ENCODE results near the gene ANO7.

ANO7 gene, protein sequence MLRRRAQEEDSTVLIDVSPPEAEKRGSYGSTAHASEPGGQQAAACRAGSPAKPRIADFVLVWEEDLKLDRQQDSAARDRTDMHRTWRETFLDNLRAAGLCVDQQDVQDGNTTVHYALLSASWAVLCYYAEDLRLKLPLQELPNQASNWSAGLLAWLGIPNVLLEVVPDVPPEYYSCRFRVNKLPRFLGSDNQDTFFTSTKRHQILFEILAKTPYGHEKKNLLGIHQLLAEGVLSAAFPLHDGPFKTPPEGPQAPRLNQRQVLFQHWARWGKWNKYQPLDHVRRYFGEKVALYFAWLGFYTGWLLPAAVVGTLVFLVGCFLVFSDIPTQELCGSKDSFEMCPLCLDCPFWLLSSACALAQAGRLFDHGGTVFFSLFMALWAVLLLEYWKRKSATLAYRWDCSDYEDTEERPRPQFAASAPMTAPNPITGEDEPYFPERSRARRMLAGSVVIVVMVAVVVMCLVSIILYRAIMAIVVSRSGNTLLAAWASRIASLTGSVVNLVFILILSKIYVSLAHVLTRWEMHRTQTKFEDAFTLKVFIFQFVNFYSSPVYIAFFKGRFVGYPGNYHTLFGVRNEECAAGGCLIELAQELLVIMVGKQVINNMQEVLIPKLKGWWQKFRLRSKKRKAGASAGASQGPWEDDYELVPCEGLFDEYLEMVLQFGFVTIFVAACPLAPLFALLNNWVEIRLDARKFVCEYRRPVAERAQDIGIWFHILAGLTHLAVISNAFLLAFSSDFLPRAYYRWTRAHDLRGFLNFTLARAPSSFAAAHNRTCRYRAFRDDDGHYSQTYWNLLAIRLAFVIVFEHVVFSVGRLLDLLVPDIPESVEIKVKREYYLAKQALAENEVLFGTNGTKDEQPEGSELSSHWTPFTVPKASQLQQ

DNA sequence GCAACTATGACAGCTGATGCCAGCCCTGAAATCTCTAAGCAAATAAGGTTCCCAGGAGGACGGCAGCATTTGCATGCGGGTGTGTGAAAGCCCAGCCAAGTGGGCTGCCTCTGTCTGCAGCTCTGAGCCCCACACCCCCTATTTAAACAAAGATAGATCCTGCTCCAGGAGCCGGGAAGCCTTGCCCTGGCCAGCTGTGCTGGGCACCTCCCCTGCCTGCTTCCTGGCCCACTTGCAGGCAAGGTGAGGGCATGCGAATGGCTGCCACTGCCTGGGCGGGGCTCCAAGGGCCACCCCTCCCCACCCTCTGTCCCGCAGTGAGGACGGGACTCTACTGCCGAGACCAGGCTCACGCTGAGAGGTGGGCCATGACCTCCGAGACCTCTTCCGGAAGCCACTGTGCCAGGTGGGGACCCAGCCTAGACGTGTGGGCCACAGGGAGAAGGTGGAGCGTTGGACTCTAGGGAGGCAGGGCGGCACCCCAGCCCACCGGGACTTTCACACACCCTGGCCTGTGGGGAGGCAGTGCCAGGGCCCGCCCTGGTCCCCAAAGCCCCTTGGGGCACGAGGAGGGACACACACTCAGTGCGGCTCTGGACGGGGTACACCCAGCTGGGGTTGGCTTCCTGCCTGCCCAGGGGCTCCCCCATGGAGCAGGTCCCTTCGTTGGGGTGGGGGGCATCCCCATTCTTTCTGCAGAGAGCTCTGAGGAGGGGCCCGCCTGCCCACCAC is at the start of gene ANO7:
TSS of gene ANO7 (plus strand) at position 317 of the 732 bp plus-strand sequence. CDS start 1,387 bp downstream, outside the sequence.
- H3K9me3 ChIP-seq (ENCODE audit: low read depth, low read length), result no peaks in the 10 kb centered on the region
- H3K36me3 ChIP-seq (ENCODE audit: insufficient read depth, low read length), result no peaks in the 10 kb centered on the region
- TF ChIP-seq POLR2AphosphoS5 (IDR thresholded peaks at IDR 0.05; ENCODE audit: borderline replicate concordance, low read depth, low read length) (no peak), FOXP2 (optimal IDR thresholded peaks at IDR 0.05; ENCODE audit: control extremely low read depth, extremely low read length, insufficient read depth) (no peak), EZH2 (IDR thresholded peaks at IDR 0.05) (no peak)
- H3K4me3 ChIP-seq, result no peak within 1 kb of the TSS
- DNase-seq (ENCODE audit: low read depth, low spot score), result no peak
- H3K27ac ChIP-seq, result 0 out of 2 replicates have a peak within 1 kb of the TSS, but pooled peaks have one; percentile 14
- no peak within 1 kb of the TSS for H3K9ac ChIP-seq (ENCODE audit: insufficient read length)

DNA sequence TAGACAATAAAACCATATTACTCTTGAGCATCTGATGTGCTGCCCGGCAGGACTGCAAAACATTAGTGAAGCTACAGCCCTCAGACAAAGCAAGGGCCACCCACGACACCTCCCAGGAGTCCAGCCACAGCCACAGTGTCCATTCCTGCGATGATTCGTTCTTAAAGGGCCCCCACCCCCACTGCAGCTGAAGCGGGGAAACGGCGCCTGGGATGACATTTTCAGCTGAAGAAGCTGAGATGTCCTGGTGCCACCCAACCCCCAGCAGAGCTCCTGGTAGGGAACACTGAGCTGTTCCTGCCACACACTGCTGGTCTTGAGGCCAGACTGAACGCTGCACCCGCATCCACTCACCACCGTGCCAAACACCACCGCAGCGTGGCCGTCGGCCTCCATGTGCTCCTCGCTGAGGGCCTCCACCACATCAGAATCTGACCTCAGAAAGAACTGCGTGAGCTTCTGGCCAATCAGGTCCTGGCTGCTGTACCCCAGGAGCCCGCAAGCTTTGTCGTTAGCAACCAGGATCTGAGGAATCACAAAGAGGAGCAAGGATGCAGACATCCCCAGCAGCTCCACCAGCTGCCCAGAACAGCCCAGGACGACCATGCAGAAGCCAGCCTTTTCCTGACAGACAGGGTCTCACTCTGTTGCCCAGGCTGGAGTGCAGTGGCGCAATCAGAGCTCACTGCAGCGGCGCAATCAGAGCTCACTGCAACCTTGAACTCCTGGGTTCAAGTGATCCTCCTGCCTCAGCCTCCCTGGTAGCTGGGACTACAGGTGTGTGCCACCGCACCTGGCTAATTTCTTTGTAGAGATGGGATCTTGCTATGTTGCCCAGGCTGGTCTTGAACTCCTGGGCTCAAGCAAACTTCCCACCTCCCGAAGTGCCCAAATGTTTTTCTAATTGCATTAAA is 48.7 kb upstream of the ANO7 start:
- TF ChIP-seq FOXP2 (optimal IDR thresholded peaks at IDR 0.05; ENCODE audit: control extremely low read depth, extremely low read length, insufficient read depth), result no peak
- no peak for TF ChIP-seq POLR2AphosphoS5 (IDR thresholded peaks at IDR 0.05; ENCODE audit: borderline replicate concordance, low read depth, low read length)
- no peak for TF ChIP-seq EZH2 (IDR thresholded peaks at IDR 0.05)
- Histone ChIP-seq H3K9ac (ENCODE audit: insufficient read length) (no peak overlapping the region), H3K9me3 (ENCODE audit: low read depth, low read length) (no peaks in the 10 kb centered on the region), H3K27ac (no peak overlapping the region), H3K4me3 (no peak overlapping the region), H3K36me3 (ENCODE audit: insufficient read depth, low read length) (peaks cover 20% of the 10 kb centered on the region; the same call in 1 of the 2 replicates)
- no peak for DNase-seq (ENCODE audit: low read depth, low spot score)

DNA sequence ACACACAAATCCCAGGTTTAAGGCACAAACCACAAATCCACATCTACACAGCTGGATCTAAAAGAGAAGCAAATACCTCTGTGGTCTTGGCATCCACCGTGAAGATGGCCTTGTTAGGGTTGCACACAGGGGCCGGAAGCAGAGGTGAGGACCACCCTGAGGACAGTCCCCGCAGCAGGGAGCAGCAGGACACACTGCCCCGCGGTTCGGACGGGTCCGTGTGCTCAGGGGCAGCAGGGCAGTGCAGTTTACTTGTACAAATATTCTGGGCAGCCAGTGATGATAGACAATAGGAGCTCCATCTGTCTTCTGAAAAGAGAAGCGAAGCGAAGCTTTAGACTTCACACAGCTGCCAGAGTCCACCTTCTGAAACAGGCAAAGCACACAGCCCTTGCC is 48.0 kb upstream of the ANO7 start:
- peaks cover 15% of the 10 kb centered on the region; the same call in 1 of the 2 replicates for H3K36me3 ChIP-seq (ENCODE audit: insufficient read depth, low read length)
- TF ChIP-seq POLR2AphosphoS5 (IDR thresholded peaks at IDR 0.05; ENCODE audit: borderline replicate concordance, low read depth, low read length) (no peak), FOXP2 (optimal IDR thresholded peaks at IDR 0.05; ENCODE audit: control extremely low read depth, extremely low read length, insufficient read depth) (no peak), EZH2 (IDR thresholded peaks at IDR 0.05) (no peak)
- no peak overlapping the region for H3K9ac ChIP-seq (ENCODE audit: insufficient read length)
- no peak overlapping the region for H3K27ac ChIP-seq
- no peak for DNase-seq (ENCODE audit: low read depth, low spot score)
- H3K4me3 ChIP-seq, result no peak overlapping the region
- no peaks in the 10 kb centered on the region for H3K9me3 ChIP-seq (ENCODE audit: low read depth, low read length)

DNA sequence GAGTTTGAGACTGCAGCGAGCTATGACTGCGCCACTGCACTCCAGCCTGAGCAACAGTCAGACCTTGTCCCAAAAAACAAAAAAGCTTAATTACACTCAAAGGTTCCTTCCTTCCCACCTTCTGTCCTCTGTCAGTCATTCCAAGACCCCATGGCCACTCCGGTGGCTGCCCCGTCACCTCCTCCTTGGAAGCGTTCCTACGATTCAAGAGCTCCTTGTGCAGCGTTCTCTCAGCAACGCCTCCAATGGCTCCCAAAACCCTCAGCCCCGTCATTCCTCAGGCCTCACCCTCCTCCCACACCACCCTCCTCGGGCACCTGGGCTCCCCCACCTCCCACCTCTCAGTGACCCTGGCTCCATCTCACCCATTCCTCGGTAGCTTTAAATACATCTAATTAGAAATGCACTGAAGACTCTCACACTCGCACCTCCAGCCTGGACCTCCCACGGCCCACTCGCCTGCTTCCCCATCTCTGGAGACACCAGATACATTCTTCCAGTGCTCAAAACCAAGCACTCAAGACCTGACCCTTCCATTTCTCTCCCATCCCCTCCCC is 47.2 kb upstream of the ANO7 start:
- TF ChIP-seq EZH2 (IDR thresholded peaks at IDR 0.05) (no peak), POLR2AphosphoS5 (IDR thresholded peaks at IDR 0.05; ENCODE audit: borderline replicate concordance, low read depth, low read length) (no peak), FOXP2 (optimal IDR thresholded peaks at IDR 0.05; ENCODE audit: control extremely low read depth, extremely low read length, insufficient read depth) (no peak)
- H3K4me3 ChIP-seq, result no peak overlapping the region
- H3K9me3 ChIP-seq (ENCODE audit: low read depth, low read length), result no peaks in the 10 kb centered on the region
- DNase-seq (ENCODE audit: low read depth, low spot score), result no peak
- H3K27ac ChIP-seq, result no peak overlapping the region
- peaks cover 12% of the 10 kb centered on the region; the same call in 1 of the 2 replicates for H3K36me3 ChIP-seq (ENCODE audit: insufficient read depth, low read length)
- H3K9ac ChIP-seq (ENCODE audit: insufficient read length), result no peak overlapping the region

DNA sequence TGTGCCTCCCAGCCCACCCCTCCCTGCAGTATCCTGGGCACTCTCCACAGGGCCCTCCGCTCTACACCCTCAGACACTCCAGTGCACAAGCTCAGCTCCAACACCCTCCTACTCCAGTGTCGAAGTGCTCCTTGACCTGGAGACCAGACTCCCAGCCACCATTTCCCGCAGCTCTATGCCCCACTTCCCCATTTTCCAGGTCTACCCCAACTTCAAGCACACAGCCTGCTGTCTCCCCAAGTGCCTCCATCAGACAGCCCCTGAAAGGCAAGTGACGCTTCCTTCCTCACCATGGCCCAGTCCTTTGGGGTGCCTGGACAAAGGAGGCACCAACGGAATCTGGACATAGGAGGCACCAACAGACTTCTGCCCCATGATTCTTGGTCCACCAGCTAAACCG is 46.4 kb upstream of the ANO7 start:
- no peaks in the 10 kb centered on the region for H3K9me3 ChIP-seq (ENCODE audit: low read depth, low read length)
- no peak overlapping the region for H3K4me3 ChIP-seq
- H3K27ac ChIP-seq, result no peak overlapping the region
- TF ChIP-seq POLR2AphosphoS5 (IDR thresholded peaks at IDR 0.05; ENCODE audit: borderline replicate concordance, low read depth, low read length) (no peak), EZH2 (IDR thresholded peaks at IDR 0.05) (no peak), FOXP2 (optimal IDR thresholded peaks at IDR 0.05; ENCODE audit: control extremely low read depth, extremely low read length, insufficient read depth) (no peak)
- H3K36me3 ChIP-seq (ENCODE audit: insufficient read depth, low read length), result peaks cover 5% of the 10 kb centered on the region; the same call in 1 of the 2 replicates
- DNase-seq (ENCODE audit: low read depth, low spot score), result no peak
- no peak overlapping the region for H3K9ac ChIP-seq (ENCODE audit: insufficient read length)

DNA sequence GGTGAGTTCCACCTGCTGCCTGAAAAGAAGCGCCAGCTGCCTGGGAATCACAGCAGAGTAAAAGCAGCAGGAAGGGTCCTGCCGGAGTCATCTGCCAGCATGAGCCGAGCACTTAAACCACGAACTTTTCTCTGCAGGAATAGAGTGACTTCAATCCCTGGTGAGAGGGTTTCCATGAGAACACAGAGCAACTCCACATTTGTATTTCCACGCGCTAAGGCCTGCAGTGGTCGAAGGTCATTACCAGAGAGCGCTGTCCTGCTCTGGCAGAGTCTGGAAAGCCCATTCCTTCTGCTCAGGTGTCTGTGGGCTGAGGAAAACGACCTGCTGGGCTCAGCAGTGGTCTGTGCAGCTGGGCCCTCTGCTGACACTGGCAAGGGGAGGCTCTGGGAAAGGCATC is 45.9 kb upstream of the ANO7 start:
- H3K27ac ChIP-seq, result no peak overlapping the region
- peaks cover 5% of the 10 kb centered on the region; the same call in 1 of the 2 replicates for H3K36me3 ChIP-seq (ENCODE audit: insufficient read depth, low read length)
- no peak overlapping the region for H3K4me3 ChIP-seq
- no peaks in the 10 kb centered on the region for H3K9me3 ChIP-seq (ENCODE audit: low read depth, low read length)
- H3K9ac ChIP-seq (ENCODE audit: insufficient read length), result no peak overlapping the region
- no peak for DNase-seq (ENCODE audit: low read depth, low spot score)
- TF ChIP-seq EZH2 (IDR thresholded peaks at IDR 0.05) (no peak), FOXP2 (optimal IDR thresholded peaks at IDR 0.05; ENCODE audit: control extremely low read depth, extremely low read length, insufficient read depth) (no peak), POLR2AphosphoS5 (IDR thresholded peaks at IDR 0.05; ENCODE audit: borderline replicate concordance, low read depth, low read length) (no peak)

DNA sequence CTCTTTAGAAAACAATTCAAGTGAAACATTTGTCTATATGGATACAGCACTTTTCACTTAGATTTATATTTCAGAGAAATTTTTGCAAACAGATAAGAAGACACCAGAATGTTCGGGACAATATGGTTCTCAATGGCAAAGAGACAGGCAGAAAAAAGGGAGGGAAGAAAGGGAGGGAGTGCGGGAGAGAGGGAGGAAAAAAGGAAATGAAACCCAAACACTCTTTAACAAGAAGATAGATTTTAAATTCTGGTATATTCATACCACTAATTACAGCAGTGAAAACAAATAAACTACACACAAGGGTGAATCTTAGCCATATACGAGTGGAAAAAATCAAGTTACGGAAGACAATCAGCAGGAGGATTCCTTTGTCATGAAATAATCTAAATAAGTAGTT is 42.2 kb upstream of the ANO7 start:
- H3K4me3 ChIP-seq, result peak overlapping the region; percentile 24; the same call in 1 of the 2 replicates

More for the DNA sequence above, 42.2 kb upstream of the ANO7 start:
- TF ChIP-seq EZH2 (IDR thresholded peaks at IDR 0.05), result no peak
- no peak for TF ChIP-seq FOXP2 (optimal IDR thresholded peaks at IDR 0.05; ENCODE audit: control extremely low read depth, extremely low read length, insufficient read depth)
- no peak for TF ChIP-seq POLR2AphosphoS5 (IDR thresholded peaks at IDR 0.05; ENCODE audit: borderline replicate concordance, low read depth, low read length)
- no peak for DNase-seq (ENCODE audit: low read depth, low spot score)
- H3K27ac ChIP-seq, result no peak overlapping the region
- peaks cover 3% of the 10 kb centered on the region; the same call in 1 of the 2 replicates for H3K36me3 ChIP-seq (ENCODE audit: insufficient read depth, low read length)
- no peaks in the 10 kb centered on the region for H3K9me3 ChIP-seq (ENCODE audit: low read depth, low read length)
- peak overlapping the region; percentile 28 for H3K9ac ChIP-seq (ENCODE audit: insufficient read length)

Measured in SK-N-MC (cell line).